Activated T-cell treated with anti-CD3 and anti-CD28 coated beads for 48 hours (primary cell): ENCODE data around the gene KCNC3.

Experiments used
- DNase-seq: peaks from one replicate; pipeline ENCODE4 v3.0.0-alpha.2; 2020; ENCODE audit warnings: low read depth

The KCNC3 gene

GRCh38 chr19:50329146-50329925 is at the start of gene KCNC3:
KCNC3 (minus strand) TSS chr19:50329377; CDS start chr19:50329082, 295 bp downstream.
- peak; percentile 97 for DNase-seq

GRCh38 chr19:50378863-50379236 is 49.7 kb upstream of the KCNC3 start:
- no peak for DNase-seq

- no peak for DNase-seq
These were observed 49.1 kb upstream of the KCNC3 start for GRCh38 chr19:50378169-50378862.

GRCh38 chr19:50377517-50377916 is 48.3 kb upstream of the KCNC3 start:
- DNase-seq, result no peak

- peak; percentile 51 for DNase-seq
These were observed 47.9 kb upstream of the KCNC3 start for GRCh38 chr19:50377051-50377461.

- DNase-seq, result peak; percentile 92
These were observed 47.2 kb upstream of the KCNC3 start, which contains the start of gene NR1H2 for GRCh38 chr19:50376166-50377050. NR1H2 (plus strand) TSS chr19:50376457; CDS start chr19:50377606, 1,149 bp downstream.

GRCh38 chr19:50371914-50372475 is 42.8 kb upstream of the KCNC3 start:
- DNase-seq, result no peak

GRCh38 chr19:50368649-50369570 is 39.7 kb upstream of the KCNC3 start:
- DNase-seq, result peak; percentile 71

- no peak for DNase-seq
These were observed 36.5 kb upstream of the KCNC3 start, which contains the start of gene NAPSA for GRCh38 chr19:50365434-50366306. NAPSA (minus strand) TSS chr19:50365639; CDS start chr19:50365621, 18 bp downstream.

GRCh38 chr19:50362656-50363424 is 33.7 kb upstream of the KCNC3 start:
- no peak for DNase-seq

GRCh38 chr19:50362030-50362412 is 32.8 kb upstream of the KCNC3 start:
- DNase-seq, result no peak

GRCh38 chr19:50361290-50362029 is 32.3 kb upstream of the KCNC3 start:
- no peak for DNase-seq

GRCh38 chr19:50359328-50359818 is 30.2 kb upstream of the KCNC3 start:
- DNase-seq, result no peak

- DNase-seq, result peak; percentile 79
These were observed 29.5 kb upstream of the KCNC3 start for GRCh38 chr19:50358483-50359327.

- DNase-seq, result peak; percentile 85
These were observed 28.3 kb upstream of the KCNC3 start for GRCh38 chr19:50357178-50358100.

- DNase-seq, result no peak
These were observed 27.6 kb upstream of the KCNC3 start for GRCh38 chr19:50356691-50357177.
